NCI-H510A (cell line): ENCODE data around the gene CAMKMT.
"Not testable (repeated sequence)": the region's sequence is repeated elsewhere in the genome, so short reads cannot be mapped to it uniquely, and the experiment has no call there.

Experiments used
- DNase-seq: peaks from one replicate; lab custom pipeline; 2025; lab: John Stamatoyannopoulos, UW

Gene CAMKMT

DNA sequence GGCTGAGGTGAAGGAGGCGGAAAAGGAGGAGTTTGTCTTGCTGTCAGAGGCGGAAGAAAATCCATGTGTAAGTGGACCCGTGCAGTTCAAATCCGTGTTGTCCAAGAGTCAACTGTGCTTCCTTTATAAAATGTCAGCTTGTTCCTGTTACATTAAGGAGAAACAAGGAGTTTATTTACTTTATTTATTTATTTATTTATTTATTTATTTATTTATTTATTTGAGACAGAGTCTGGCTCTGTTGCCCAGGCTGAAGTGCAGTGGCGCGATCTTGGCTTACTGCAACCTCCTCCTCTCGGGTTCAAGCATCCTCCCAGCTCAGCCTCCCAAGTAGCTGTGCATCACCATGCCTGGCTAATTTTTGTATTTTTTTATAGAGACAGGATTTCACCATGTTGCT, 143.9 kb downstream of the CAMKMT start:
- not testable (repeated sequence) for DNase-seq

DNA sequence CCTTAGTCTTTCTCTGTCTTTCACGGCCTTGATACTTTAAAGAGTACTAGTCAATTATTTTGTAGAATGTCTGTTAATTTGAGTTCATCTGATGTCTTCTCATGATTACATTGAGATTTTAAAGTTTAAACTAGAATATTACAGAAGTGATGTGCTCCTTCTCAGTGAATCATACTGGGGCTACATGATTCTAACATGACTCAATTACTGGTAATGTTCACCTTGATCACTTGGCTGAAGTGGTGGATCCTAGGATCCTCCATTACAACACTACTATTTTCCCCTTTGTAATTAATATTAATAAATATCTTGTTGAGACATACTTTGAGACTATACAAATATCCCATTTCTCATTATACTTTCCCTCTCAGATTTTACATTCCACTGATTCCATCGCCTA, 148.5 kb downstream of the CAMKMT start:
- no peak for DNase-seq

DNA sequence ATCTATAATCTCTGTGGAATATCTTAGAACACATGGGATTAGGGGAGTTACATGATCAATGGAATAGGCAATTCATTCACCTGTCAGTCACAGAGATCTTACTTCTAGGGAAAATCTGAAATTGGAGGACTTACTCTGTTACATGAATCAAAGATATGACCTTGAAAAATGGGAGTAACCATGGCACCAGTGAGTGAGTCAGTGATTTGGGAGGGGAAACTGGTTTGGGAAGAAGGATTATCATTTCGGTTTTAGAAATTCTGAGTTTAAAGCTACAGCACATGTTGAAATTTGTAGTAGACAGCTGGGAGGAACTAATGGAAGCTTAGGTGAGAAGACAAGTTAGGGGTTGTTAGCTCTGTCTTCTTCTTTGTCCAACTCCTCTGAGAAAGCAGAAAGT, 153.7 kb downstream of the CAMKMT start:
- no peak for DNase-seq

- DNase-seq, result no peak
Measured at GRCh38 chr2:44519026-44519425, 157.3 kb downstream of the CAMKMT start.

- DNase-seq, result no peak
Measured at GRCh38 chr2:44522846-44523245, 161.1 kb downstream of the CAMKMT start.

GRCh38 chr2:44524347-44524926, 162.7 kb downstream of the CAMKMT start:
- DNase-seq, result no peak

- no peak for DNase-seq
Measured at GRCh38 chr2:44526352-44526751, 164.6 kb downstream of the CAMKMT start.

DNA sequence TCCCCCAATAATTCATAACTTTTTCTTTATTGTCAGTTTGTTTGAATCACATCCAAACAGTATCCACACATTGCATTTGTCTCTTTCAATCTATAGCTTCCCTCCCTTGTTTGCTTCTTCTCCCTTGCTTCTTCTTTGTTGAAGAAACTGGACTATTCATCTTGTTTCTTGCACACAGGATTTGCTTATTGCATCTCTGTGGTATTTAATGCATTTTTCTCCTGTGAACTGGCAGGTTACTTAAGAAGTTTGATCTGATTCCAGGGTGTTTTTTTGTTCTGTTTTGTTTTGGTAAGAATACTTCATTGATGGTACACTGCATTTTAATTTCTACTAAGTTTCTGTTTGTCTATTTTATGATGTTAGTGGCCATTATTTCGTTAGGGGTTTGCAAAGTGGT, 166.8 kb downstream of the CAMKMT start:
- DNase-seq, result no peak

DNA sequence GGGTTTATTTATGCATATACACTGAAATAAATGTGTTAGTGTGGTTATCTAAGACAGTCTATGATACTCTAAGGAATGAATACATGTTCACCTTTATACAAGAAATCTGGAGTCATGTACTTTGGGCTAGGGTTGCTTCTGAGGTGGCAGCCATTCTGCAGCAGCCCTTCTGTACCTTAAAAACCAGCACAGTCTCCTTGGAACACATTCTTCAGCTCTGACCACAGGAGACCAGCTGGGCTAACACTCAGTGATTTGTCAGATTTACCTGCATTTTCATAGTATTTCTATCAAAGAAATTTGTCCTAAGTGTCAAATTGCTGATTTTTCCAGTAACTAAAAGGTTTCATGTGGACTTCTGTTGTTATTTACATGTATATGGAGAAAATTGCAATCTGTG, 167.7 kb downstream of the CAMKMT start:
- DNase-seq, result no peak

DNA sequence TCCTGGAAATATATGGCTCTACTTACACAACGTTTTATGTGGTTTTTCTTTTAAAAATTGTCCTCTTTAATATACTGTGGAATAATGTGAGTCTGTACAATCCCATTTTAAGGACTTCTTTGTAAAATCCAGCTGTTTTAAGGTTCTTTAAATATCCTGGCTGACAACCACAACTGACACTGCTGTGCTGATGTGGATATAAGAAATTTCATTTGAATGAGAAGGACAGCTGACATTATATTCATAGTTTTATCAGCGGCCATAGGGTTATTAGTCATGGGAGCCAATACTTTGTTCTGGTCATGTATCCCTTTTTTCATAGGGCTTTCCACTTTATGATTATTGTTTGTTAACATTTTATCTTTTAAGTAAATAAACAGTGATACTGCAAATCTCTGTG, 169.5 kb downstream of the CAMKMT start:
- no peak for DNase-seq

DNA sequence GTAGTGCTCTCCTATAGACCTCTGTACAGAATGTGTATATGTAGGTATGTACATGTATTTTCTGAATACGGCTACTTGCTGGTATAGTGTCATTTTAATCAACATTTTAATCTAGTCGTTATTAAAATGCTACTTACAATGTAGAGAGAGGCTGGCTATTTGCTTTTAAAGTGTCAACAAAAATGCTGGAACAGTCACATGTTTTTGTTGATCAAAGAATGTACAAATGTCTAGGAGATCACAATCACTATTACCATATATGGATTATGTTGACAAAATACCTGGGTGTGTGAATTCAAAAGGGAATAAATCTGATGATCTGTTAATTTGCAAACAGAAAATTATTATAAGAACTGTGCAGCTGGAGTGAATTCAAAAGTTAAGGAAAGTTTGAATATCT, 170.3 kb downstream of the CAMKMT start:
- no peak for DNase-seq

- DNase-seq, result no peak
Measured at GRCh38 chr2:44533508-44533907, 171.8 kb downstream of the CAMKMT start.

DNA sequence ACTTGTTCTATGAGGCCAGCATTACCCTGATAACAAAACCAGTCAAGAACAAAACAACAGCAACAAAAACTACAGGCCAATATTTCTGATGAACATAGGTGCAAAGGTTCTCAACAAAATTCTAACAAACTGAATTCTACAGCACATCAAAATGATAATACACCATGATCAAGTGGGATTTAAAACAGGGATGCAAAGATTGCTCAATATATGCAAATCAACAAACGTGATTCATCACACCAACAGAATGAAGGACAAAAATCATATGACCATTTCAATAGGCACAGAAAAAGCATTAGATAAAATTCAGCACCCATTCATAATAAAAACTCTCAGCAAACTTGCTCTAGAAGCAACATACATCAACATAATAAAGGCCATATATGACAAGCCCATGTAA, 173.6 kb downstream of the CAMKMT start:
- DNase-seq, result no peak

GRCh38 chr2:44537264-44537663, 175.5 kb downstream of the CAMKMT start:
- no peak for DNase-seq

GRCh38 chr2:44542520-44542919, 180.8 kb downstream of the CAMKMT start:
- no peak for DNase-seq

- no peak for DNase-seq
Measured at GRCh38 chr2:44543773-44544725, 182.3 kb downstream of the CAMKMT start.

DNA sequence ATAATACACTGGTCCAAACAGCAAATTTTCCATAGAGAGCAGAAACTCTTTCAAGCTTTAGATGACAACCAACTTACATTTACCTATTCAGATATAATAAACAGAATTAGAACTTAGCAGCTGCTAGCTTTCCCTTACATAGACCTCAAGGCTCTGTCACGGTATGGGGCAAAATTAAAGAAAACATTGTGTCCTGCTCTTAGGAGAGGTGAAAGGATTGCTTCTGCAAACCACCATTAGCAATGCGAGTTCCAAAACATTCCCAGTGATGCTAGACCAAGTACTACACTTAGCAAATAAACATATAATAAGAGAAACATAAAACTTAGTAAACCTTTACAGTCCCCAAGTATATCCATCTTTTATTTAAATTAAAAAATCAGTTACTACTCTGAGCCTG, 183.3 kb downstream of the CAMKMT start:
- DNase-seq, result no peak

- no peak for DNase-seq
Measured at GRCh38 chr2:44546459-44547127, 184.8 kb downstream of the CAMKMT start.

DNA sequence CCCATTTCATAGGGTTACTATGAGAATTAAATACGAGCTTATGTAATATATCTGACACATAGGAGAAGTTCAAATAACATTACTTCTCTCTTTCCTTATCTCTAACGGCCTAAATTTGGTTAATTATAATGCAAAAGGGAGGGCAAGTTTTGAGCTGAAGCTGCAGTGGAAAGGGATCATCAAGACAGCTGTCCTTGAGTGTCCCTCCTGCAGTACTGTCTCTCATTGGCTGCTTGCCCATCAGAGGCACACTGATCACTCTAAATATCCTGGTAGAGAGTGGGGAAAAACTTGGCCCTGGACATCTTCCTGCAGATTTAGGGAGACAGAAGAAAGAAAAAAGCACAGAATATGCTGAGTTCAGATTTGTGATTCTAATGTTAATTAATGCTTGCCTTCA, 186.0 kb downstream of the CAMKMT start:
- DNase-seq, result no peak

DNA sequence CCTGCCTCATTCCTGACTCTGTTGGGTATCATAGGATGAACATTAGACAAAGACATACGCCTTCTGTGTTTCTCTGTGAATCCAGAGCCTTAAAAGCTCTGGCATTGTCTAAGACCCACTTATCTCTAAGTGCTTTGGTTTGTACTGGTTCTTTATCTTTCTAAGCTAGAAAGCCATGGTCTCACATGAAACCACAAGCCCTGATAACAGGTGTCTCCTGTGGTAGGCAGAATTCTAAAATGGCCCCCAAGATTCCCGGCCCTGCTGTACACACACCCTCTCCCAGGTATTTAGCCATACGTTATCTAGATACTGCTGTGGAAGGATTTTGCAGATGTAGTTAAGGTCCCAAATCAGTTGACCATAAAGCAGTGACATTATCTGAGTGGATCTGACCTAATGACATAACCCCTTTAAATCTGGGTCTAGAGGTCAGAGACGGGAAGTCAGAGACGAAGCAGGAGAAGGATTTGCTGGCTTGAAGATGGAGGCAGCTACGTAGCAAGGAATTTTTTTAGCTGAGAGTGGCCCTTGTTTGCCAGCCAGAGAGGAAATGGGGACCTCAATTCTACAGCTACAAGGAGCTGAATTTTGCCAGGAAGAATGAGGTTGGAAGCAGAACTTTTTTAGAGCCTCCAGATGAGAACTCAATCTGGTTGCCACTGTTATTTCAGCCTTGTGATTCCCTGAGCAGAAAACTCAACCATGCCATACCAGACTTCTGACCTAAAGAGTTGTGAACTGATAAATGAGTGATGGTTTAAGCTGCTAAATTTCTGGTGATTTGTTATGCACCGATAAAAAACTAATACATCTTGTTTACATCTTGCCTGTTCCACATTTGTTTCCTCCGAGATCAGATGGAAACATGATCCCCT, 186.7 kb downstream of the CAMKMT start:
- no peak for DNase-seq

GRCh38 chr2:44549099-44549471, 187.3 kb downstream of the CAMKMT start:
- DNase-seq, result no peak

GRCh38 chr2:44549856-44550255, 188.1 kb downstream of the CAMKMT start:
- DNase-seq, result no peak
